Measurements from ENCODE around the gene UBR7. TPM values are rescaled to one million over a fixed set of nuclear protein-coding genes. Genes with fewer than 3 reads are reported as not detected.
"Not testable (repeated sequence)": the region's sequence is repeated elsewhere in the genome, so short reads cannot be mapped to it uniquely, and the experiment has no call there.

Gene UBR7, protein sequence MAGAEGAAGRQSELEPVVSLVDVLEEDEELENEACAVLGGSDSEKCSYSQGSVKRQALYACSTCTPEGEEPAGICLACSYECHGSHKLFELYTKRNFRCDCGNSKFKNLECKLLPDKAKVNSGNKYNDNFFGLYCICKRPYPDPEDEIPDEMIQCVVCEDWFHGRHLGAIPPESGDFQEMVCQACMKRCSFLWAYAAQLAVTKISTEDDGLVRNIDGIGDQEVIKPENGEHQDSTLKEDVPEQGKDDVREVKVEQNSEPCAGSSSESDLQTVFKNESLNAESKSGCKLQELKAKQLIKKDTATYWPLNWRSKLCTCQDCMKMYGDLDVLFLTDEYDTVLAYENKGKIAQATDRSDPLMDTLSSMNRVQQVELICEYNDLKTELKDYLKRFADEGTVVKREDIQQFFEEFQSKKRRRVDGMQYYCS
- total RNA-seq = 40.8 TPM

DNA sequence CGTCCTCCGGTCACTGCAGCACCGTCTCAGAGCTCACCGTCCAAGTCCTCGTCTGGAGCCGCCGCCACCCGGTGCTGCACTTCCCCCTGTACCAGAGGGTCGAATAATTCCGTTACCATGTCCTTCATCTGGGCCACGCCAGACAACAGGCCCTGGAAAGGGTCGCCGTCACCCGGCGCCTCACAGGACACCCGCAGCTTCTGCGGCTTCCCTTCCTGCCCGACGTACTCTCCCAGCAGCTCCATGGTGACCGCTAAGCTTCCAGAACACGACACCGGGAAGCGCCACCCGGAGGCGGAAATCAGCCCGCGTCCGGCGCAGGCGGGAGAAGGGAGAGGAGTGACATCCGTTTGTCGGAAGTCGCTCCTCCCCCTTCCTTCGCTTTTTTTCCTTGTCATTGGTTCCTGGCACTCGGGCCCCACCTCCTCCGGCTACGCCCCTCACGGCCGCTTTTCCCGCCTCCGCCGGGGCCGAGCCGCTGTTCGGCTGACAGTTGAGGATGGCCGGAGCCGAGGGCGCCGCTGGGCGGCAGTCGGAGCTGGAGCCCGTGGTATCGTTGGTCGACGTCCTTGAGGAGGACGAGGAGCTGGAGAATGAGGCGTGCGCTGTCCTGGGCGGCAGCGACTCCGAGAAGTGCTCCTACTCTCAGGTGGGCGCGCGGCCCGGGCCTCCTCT lies at the start of gene UBR7, which contains the start of gene GON7:
Gene UBR7, plus strand, starts transcription at position 464 of the 675 bp plus-strand sequence. Its CDS starts 36 bp downstream, at position 500.
Gene GON7, minus strand, starts transcription at position 273 of the 675 bp plus-strand sequence. Its CDS starts 28 bp downstream, at position 245.
- FAIRE-seq = peak; percentile 3
- DNase-seq (ENCODE audit: low spot score in 2 of 2) = peak; percentile 92 to 94

DNA sequence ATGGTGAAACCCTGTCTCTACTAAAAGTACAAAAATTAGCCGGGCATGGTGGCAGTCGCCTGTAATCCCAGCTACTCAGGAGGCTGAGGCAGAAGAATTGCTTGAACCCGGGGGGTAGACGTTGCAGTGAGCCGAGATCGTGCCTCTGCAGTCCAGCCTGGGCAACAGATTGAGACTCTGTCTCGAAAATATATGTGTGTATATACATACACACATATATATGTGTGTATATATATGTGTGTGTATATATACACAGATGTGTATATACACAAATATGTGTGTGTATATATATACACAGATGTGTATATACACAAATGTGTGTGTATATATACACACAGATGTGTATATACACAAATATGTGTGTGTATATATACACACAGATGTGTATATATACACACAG lies 48.7 kb upstream of the UBR7 start:
- DNase-seq (ENCODE audit: low spot score in 2 of 2); FAIRE-seq: not testable (repeated sequence)

DNA sequence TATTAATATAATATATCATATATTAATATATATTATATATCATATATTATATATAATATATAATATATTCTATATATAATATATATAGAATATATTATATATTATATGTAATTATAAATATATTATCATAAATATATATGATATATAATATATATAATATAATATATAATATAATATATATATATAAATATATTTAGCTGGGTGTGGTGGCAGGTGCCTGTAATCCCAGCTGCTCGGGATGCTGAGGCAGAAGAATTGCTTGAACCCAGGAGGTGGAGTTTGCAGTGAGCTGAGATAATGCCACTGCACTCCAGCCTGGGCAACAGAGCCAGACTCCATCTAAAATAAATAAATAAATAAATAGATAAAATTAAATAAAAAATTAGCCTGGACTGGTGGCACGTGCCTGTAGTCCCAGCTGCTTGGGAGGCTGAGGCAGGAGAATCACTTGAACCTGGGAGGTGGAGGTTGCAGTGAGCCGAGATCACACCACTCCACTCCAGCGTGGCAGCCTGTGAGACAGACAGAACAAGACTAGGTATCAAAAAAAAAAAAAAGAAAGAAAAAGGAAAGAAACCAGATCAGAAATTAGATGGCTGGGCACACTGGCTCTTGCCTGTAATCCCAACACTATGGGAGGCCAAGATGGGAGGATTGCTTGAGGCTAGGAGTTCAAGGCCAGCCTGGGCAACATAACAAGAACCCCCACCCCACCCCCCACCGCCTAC lies 47.3 kb upstream of the UBR7 start:
- not testable (repeated sequence) for FAIRE-seq; DNase-seq (ENCODE audit: low spot score in 2 of 2)

DNA sequence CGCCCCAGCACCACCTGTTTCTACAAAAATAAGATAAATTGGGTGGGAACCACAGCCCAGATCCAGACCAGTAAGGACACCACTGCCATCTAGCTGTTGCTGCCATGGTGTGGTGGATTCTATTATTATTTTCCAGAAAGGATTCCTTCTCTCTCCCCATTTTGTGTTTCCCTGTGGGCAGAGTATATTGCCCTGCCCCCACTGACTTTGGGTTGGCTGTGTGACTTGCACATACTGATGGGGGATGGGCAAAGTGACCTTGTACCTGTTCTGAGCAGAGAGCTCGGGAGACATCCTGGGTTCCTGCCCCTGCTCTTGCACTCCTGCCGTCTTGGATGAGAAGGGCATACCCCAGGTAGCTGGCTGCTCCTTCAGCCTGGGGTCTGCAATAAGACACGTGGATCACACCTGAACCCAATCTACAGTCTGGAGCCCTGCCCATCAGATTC lies 46.7 kb upstream of the UBR7 start:
- DNase-seq (ENCODE audit: low spot score in 2 of 2) (no peak), FAIRE-seq (no peak)

DNA sequence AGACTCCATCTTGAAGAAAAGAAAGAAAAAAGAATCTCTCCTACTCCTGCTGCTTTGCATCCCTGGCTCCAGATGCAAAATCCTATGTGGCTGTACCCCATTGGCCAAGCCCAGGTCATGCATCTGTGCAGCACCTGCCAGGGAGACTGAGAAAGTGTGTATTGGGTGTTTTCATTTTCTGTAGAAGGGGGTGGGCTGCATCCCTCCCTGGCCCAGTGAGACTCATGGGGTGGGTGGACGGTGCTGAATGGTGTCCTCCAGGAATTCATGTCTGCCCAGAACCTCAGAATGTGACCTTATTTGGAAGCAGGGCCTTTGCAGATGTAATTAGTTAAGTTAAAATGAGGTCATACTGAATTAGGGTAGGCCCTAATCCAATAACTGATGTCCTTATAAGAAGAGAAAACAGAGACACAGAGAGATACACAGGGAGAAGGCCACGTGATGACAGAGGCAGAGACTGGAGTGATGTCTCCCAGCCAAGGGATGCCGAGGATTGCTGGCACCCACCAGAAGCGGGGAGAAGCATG lies 45.6 kb upstream of the UBR7 start:
- DNase-seq (ENCODE audit: low spot score in 2 of 2) (no peak), FAIRE-seq (no peak)

DNA sequence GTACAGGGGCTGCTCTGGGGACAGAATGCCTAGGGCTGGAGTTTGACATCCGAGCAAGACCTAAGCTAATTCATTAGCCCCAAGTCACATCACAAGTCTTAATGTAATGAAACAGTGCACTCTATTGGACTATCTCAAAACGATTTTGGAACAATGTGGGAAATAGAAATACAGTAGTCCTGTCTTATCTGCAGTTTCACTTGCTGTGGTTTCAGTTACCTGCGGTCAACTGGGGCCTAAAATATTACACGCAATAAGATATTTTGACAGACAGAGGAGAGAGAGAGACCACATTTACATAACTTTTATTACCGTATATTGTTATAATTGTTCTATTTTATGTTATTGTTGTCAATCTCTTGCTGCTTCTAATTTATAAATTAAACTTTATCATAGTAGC lies 43.5 kb upstream of the UBR7 start:
- DNase-seq (ENCODE audit: low spot score in 2 of 2) (no peak), FAIRE-seq (no peak)

DNA sequence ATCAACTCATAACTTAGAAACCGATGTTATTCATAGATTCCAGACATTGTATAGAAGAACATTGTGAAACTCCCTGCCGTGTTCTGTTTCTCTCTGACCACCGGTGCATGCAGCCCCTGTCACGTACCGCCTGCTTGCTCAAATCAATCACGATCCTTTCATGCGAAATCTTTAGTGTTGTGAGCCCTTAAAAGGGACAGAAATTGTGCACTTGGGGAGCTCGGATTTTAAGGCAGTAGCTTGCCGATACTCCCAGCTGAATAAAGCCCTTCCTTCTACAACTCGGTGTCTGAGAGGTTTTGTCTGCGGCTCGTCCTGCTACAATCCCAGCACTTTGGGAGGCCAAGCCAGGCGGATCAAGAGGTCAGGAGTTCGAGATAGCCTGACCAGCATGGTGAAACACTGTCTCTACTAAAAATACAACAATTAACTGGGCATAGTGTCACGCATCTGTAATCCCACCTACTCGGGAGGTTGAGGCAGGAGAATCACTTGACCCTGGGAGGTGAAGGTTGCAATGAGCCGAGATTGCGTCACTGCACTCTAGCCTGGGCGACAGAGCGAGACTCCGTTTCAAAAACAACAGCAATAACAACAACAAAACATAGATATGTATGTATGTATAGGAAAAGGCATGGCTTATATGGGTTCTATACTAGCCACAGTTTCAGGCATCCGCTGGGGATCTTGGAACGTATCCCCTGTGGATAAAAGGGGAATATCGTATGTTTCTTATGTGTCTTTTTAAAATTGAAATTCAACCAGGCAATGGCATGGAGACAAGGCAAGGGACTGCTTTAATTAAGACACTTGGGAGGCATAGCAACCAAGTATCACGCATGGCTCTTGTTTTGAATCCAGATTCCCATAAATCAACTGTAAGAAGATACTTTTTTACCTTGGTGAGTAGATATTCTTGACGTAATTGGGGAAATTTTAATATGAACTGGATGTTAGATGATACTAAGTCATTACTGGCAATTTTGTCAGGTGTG lies 41.5 kb upstream of the UBR7 start:
- DNase-seq (ENCODE audit: low spot score in 2 of 2); FAIRE-seq: not testable (repeated sequence)

DNA sequence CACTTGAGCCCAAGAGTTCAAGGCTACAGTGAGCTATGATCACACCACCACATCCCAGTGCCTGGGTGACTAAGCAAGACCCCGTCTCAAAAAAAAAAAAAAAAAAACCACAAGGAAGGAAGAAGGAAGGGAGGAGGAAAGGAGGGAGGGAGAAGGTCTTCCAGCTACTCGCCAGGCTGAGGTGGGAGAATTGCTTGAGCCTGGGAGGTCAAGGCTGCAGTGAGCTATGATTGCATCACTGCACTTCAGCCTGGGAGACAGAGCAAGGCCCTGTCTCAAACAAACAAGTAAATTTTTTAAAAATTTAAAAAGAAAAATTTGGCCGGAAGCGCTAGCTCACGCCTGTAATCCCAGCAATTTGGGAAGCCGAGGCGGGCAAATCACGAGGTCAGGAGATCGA lies 38.4 kb upstream of the UBR7 start:
- DNase-seq (ENCODE audit: low spot score in 2 of 2); FAIRE-seq: not testable (repeated sequence)

DNA sequence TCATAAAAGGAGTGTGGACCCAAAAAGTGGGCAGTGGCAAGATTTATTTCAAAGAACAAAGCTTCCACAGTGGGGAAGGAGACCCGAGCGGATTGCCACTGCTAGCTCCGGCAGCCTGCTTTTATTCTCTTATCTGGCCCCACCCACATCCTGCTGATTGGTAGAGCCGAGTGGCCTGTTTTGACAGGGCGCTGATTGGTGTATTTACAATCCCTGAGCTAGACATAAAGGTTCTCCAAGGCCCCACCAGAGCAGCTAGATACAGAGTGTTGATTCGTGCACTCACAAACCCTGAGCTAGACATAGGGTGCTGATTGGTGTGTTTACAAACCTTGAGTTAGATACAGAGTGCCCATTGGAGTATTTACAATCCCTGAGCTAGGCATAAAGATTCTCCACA lies 37.4 kb upstream of the UBR7 start:
- DNase-seq (ENCODE audit: low spot score in 2 of 2); FAIRE-seq: not testable (repeated sequence)

DNA sequence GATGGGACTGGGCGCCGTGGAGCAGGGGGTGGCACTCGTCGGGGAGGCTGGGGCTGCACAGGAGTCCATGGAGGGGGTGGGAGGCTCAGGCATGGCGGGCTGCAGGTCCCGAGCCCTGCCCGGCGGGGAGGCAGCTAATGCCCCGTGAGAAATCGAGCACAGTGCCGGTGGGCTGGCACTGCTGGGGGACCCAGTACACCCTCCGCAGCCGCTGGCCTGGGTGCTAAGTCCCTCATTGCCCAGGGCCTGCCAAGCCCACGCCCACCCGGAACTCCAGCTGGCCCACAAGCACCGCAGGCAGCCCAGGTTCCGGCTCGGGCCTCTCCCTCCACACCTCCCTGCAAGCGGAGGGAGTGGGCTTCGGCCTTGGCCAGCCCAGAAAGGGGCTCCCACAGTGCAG lies 36.9 kb upstream of the UBR7 start:
- not testable (repeated sequence) for FAIRE-seq; DNase-seq (ENCODE audit: low spot score in 2 of 2)

DNA sequence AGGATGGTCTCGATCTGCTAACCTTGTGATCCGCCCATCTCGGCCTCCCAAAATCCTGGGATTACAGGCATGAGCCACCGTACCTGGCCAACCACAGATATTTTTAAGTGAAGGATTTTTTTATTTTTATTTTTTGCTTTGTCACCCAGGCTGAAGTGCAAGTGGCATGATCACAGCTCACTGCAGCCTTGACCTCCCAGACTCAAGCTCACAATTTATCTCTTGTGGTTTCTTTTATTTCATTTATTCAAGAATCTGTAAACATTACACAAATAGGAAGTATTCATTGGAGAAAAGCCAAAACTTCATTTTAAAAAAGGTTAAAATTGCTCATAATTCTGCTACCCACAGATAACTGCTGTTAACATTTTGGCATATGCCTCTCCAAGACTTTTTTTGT lies 35.7 kb upstream of the UBR7 start:
- no peak for FAIRE-seq
- no peak for DNase-seq (ENCODE audit: low spot score in 2 of 2)

DNA sequence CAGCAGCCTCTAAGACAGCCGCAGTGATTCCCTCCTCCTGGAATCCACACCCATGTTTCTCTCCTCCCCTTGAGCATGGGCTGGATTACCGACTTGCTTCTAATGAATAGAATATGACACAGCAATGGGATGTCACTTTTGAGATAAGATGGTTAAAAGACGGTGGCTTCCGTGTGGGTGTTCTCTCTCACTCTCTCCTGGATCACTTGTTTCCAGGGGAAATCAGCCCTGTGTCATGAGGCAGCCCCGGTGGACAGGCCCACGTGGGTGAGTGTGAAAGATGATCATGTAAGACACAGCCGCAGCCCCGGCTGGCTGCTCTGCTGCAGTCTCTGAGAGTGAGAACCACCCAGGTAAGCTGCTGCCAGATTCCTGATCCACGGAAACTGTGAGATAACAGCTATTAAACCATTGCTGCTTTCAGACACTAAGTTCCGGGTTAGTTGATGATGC lies 33.1 kb upstream of the UBR7 start:
- FAIRE-seq (no peak), DNase-seq (ENCODE audit: low spot score in 2 of 2) (no peak)

DNA sequence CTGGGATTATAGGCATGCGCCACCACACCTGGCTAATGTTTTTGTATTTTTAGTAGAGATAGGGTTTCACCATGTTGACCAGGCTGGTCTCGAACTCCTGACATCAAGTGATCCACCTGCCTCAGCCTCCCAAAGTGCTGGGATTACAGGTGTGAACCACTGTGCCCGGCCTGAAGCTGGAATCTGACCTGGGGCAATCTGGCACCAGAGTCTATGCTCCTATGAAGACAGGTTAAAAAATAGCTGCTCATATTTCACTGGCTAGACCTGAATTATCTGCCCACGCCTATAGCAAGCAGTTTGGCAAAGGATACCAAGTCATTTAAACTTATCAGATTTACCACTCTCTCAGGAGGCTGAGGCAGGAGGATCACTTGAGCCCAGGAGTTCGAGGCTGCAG lies 32.3 kb upstream of the UBR7 start:
- not testable (repeated sequence) for DNase-seq (ENCODE audit: low spot score in 2 of 2); FAIRE-seq

DNA sequence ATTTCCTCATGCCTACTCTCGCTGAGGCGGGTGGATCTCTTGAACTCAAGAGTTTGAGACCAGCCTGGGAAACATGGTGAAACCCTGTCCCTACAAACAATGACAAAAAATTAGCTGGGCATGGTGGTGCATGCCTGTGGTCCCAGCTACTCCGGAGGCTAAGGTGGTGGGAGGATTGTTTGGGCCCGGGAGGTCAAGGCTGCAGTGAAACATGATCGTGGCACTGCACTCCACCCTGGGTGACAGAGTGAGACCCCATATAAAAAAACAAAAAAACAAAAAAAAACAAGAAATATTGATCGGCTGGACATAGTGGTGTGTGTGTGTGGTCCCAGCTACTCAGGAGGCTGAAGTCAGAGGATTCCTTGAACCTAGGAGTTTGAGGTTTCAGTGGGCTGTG lies 31.6 kb upstream of the UBR7 start:
- DNase-seq (ENCODE audit: low spot score in 2 of 2) (no peak), FAIRE-seq (no peak)

DNA sequence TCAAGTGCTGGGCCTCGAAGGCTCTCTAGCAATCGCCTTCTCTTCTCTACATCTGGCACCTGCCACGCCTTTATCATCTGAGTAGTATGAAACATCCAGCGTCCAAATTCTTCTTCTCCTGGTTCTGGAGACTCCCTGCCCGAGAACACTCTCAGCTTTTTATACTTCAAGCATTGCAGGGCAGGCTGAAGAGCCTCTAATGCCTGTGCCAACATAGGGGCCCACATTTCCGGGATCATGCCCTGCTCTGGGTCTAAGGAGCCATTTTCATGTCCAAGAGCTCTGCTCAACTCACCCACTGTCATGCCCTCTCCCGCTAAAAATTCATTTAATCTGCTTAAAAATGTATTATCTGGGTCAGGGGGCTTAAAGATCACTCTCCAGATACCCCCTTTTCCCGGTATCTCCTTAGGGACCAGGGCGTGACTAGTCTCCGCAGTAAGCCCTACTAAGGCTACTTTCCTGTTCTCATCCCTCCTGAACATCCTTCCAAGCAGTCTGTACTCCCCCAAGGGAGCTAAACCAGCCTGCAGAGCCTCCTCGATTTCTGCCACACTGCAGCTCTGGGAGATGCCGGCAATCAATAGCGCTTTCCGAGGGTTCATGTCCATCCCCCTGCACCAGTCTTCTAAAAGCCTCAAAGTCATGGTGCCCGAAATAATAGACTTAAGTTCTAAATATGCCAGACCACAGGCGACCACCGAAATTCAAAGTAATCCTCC lies 23.3 kb upstream of the UBR7 start:
- no peak for DNase-seq (ENCODE audit: low spot score in 2 of 2)
- FAIRE-seq = no peak

DNA sequence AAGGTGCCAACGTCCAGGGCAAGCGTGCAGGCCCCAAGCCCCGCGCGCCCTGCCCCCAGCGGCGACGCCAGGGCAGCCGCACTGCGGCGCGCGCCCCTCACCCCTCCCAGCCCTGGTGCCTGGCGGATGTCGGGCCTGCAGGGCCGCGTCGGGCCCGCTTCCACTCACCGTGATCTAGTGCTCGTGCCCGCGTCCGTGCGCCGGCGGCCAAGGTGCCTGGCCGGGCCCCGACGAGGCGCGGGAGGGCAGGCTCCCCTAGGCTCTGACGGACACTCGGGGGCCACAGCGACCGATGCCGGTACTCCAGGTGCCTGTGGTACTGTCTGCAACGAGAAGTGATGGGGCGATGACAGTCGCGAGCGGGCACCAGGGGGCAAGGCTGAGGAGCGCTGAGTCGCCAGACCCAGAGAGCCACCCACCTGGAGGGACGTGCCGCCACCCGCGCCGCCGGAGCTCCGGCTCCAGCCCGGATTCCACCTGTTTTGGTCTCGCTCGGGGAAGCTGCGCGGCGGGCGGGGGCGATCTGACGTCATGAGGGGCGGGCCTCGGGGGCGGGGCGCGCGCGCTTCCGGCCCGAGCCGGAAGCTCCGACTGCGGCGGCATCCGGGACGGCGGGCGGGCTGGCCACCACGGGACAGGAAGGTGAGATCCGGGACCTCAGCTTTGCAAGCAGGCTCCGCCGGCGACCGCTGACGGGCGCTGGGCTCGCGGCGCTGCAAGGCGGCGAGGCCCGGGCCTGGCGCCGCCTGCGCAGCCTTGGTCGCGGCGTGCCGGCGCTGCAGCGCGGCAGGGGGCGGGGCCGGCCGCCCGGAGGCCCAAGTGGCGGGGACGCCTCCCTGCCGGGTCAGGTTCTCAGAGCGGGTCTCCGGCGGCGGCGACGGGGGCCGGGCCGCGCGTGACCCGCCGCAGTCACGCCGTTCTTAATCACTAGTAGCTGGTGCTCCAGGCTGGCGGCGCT lies 22.4 kb upstream of the UBR7 start, which contains the start of the genes LYSET and MOAP1:
Gene LYSET, plus strand, starts transcription at position 927 of the 958 bp plus-strand sequence. CDS start 89 bp downstream, outside the sequence.
Gene MOAP1, minus strand, starts transcription at position 507 of the 958 bp plus-strand sequence. CDS start 655 bp downstream, outside the sequence.
- FAIRE-seq = no peak

DNA sequence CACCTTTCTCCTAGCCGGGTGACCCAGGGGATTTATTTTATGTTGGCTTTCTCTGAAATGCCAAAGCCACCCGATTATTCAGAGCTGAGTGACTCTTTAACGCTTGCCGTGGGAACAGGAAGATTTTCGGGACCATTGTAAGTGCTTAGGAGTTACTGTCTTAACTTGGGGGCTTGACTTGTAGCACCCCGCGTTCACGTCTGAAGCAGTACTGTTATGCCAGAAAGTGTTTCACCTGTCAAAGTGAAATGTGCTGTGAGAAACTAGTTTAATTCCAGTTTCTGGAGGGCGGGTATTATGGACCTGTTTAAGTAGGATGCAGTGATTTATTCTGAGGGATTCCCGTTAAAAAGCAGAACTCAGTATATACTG lies 21.7 kb upstream of the UBR7 start:
- FAIRE-seq (no peak), DNase-seq (ENCODE audit: low spot score in 2 of 2) (no peak)

More for the DNA sequence above, 22.4 kb upstream of the UBR7 start, which contains the start of the genes LYSET and MOAP1:
- DNase-seq (ENCODE audit: low spot score in 2 of 2) = peak; percentile 95 to 97
